HepG2 (cell line): Measurements from ENCODE around the gene PPP2R2D.

ENCODE experiments used
- DMAP1 ChIP-seq: IDR thresholded peaks from 2 replicates; pipeline ENCODE4 v1.6.1; 2016
- HNRNPL ChIP-seq: fragments of 200-400 bp; formaldehyde crosslinking; IDR thresholded peaks from 2 replicates; pipeline ENCODE4 v1.6.1; 2017; ENCODE audit warnings: mild to moderate bottlenecking, low read depth, low read length
- MYC ChIP-seq: sonication (generic); formaldehyde crosslinking; IDR thresholded peaks from 2 replicates; pipeline ENCODE4 v1.9.0; 2021; ENCODE audit warnings: missing genetic modification reagents, borderline replicate concordance
- PAWR ChIP-seq: sonication (generic); formaldehyde crosslinking; IDR thresholded peaks from 2 replicates; pipeline ENCODE4 v1.4.0; 2020; ENCODE audit warnings: missing genetic modification reagents, mild to moderate bottlenecking, borderline replicate concordance
- RARA ChIP-seq: IDR thresholded peaks from 2 replicates; pipeline ENCODE4 v1.6.1; 2016; ENCODE audit warnings: missing genetic modification reagents, missing compliant biosample characterization
- TRIM24 ChIP-seq: sonication (generic); formaldehyde crosslinking; IDR thresholded peaks from 2 replicates; pipeline ENCODE4 v1.8.0; 2022; ENCODE audit warnings: mild to moderate bottlenecking, missing genetic modification reagents
- ZNF326 ChIP-seq: sonication (generic); formaldehyde crosslinking; IDR thresholded peaks from 2 replicates; pipeline ENCODE4 v1.4.0; 2020; ENCODE audit warnings: missing genetic modification reagents, borderline replicate concordance
- TF ChIP-seq, protein P1 (sequence below): sonication (generic); formaldehyde crosslinking; IDR thresholded peaks from 2 replicates; pipeline ENCODE4 v1.5.0; 2020; ENCODE audit warnings: mild to moderate bottlenecking, missing genetic modification reagents, moderate library complexity
- TF ChIP-seq, protein P2 (sequence below): sonication (generic); formaldehyde crosslinking; IDR thresholded peaks from 2 replicates; pipeline ENCODE4 v1.8.1; 2023; ENCODE audit warnings: mild to moderate bottlenecking, inconsistent platforms, moderate library complexity, missing genetic modification reagents, borderline replicate concordance
- TF ChIP-seq, protein P3 (sequence below): sonication (generic); formaldehyde crosslinking; IDR thresholded peaks from 2 replicates; pipeline ENCODE4 v1.4.0; 2020; ENCODE audit warnings: low read depth, mild to moderate bottlenecking, missing genetic modification reagents
- TF ChIP-seq, protein P4 (sequence below): IDR thresholded peaks from 2 replicates; pipeline ENCODE4 v1.6.1; 2016; ENCODE audit warnings: low read depth
- TF ChIP-seq, protein P5 (sequence below): sonication (generic); formaldehyde crosslinking; IDR thresholded peaks from 2 replicates; pipeline ENCODE4 v1.5.0; 2020; ENCODE audit warnings: missing genetic modification reagents

DNA sequence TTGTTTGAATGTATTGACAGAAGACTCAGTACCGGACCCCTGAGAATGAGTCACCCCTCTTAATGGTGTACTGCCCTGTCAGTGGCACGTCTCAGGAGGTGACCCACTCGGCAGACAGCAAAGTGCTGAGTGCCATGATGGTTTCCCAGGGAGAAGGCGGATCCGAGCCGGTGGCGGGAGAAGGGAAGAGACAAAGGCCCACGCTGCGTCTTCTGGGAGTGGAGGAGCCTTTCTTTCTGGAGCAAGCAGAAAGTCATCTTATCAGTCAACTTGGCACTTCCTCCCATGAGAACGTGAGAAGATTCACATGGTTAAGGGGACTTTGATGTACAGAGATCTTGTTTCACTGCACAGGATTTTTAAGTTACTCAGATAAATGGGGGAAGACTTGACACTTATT, 14.6 kb upstream of the PPP2R2D start:
- TF ChIP-seq, protein P1, sequence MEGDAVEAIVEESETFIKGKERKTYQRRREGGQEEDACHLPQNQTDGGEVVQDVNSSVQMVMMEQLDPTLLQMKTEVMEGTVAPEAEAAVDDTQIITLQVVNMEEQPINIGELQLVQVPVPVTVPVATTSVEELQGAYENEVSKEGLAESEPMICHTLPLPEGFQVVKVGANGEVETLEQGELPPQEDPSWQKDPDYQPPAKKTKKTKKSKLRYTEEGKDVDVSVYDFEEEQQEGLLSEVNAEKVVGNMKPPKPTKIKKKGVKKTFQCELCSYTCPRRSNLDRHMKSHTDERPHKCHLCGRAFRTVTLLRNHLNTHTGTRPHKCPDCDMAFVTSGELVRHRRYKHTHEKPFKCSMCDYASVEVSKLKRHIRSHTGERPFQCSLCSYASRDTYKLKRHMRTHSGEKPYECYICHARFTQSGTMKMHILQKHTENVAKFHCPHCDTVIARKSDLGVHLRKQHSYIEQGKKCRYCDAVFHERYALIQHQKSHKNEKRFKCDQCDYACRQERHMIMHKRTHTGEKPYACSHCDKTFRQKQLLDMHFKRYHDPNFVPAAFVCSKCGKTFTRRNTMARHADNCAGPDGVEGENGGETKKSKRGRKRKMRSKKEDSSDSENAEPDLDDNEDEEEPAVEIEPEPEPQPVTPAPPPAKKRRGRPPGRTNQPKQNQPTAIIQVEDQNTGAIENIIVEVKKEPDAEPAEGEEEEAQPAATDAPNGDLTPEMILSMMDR: no peak
- TF ChIP-seq, protein P2, sequence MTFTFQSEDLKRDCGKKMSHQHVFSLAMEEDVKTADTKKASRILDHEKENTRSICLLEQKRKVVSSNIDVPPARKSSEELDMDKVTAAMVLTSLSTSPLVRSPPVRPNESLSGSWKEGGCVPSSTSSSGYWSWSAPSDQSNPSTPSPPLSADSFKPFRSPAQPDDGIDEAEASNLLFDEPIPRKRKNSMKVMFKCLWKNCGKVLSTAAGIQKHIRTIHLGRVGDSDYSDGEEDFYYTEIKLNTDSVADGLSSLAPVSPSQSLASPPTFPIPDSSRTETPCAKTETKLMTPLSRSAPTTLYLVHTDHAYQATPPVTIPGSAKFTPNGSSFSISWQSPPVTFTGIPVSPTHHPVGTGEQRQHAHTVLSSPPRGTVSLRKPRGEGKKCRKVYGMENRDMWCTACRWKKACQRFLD: no peak
- TF ChIP-seq, protein P3, sequence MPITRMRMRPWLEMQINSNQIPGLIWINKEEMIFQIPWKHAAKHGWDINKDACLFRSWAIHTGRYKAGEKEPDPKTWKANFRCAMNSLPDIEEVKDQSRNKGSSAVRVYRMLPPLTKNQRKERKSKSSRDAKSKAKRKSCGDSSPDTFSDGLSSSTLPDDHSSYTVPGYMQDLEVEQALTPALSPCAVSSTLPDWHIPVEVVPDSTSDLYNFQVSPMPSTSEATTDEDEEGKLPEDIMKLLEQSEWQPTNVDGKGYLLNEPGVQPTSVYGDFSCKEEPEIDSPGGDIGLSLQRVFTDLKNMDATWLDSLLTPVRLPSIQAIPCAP (CRISPR knock-in tag): no peak
- TF ChIP-seq, protein P4, sequence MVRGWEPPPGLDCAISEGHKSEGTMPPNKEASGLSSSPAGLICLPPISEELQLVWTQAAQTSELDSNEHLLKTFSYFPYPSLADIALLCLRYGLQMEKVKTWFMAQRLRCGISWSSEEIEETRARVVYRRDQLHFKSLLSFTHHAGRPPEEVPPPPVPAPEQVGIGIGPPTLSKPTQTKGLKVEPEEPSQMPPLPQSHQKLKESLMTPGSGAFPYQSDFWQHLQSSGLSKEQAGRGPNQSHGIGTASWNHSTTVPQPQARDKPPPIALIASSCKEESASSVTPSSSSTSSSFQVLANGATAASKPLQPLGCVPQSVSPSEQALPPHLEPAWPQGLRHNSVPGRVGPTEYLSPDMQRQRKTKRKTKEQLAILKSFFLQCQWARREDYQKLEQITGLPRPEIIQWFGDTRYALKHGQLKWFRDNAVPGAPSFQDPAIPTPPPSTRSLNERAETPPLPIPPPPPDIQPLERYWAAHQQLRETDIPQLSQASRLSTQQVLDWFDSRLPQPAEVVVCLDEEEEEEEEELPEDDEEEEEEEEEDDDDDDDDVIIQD (CRISPR knock-in tag): no peak
- TF ChIP-seq PAWR (CRISPR knock-in tag) (no peak), HNRNPL (no peak), TRIM24 (CRISPR knock-in tag) (no peak), DMAP1 (CRISPR knock-in tag) (no peak), MYC (no peak), ZNF326 (CRISPR knock-in tag) (no peak), RARA (no peak)
- TF ChIP-seq, protein P5, sequence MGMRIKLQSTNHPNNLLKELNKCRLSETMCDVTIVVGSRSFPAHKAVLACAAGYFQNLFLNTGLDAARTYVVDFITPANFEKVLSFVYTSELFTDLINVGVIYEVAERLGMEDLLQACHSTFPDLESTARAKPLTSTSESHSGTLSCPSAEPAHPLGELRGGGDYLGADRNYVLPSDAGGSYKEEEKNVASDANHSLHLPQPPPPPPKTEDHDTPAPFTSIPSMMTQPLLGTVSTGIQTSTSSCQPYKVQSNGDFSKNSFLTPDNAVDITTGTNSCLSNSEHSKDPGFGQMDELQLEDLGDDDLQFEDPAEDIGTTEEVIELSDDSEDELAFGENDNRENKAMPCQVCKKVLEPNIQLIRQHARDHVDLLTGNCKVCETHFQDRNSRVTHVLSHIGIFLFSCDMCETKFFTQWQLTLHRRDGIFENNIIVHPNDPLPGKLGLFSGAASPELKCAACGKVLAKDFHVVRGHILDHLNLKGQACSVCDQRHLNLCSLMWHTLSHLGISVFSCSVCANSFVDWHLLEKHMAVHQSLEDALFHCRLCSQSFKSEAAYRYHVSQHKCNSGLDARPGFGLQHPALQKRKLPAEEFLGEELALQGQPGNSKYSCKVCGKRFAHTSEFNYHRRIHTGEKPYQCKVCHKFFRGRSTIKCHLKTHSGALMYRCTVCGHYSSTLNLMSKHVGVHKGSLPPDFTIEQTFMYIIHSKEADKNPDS (CRISPR knock-in tag): no peak
